HG03457 (cell line): ENCODE data around the gene GTPBP3.
"Not testable (repeated sequence)": the region's sequence is repeated elsewhere in the genome, so short reads cannot be mapped to it uniquely, and the experiment has no call there.

Experiments used
- ATAC-seq: cut with Tn5 transposase; IDR thresholded peaks from one replicate; pipeline ENCODE4 v1.9.1; 2021; ENCODE audit warnings: moderate number of reproducible peaks; ENCODE audit not compliant: unreplicated experiment

The GTPBP3 gene

GRCh38 chr19:17336872-17337674 is at the start of gene GTPBP3:
Gene GTPBP3 (plus strand): TSS chr19:17337553. CDS start chr19:17337612, 59 bp downstream.
- ATAC-seq = peak; percentile 64

- no peak for ATAC-seq
Measured at GRCh38 chr19:17289489-17289888, 47.9 kb upstream of the GTPBP3 start.

DNA sequence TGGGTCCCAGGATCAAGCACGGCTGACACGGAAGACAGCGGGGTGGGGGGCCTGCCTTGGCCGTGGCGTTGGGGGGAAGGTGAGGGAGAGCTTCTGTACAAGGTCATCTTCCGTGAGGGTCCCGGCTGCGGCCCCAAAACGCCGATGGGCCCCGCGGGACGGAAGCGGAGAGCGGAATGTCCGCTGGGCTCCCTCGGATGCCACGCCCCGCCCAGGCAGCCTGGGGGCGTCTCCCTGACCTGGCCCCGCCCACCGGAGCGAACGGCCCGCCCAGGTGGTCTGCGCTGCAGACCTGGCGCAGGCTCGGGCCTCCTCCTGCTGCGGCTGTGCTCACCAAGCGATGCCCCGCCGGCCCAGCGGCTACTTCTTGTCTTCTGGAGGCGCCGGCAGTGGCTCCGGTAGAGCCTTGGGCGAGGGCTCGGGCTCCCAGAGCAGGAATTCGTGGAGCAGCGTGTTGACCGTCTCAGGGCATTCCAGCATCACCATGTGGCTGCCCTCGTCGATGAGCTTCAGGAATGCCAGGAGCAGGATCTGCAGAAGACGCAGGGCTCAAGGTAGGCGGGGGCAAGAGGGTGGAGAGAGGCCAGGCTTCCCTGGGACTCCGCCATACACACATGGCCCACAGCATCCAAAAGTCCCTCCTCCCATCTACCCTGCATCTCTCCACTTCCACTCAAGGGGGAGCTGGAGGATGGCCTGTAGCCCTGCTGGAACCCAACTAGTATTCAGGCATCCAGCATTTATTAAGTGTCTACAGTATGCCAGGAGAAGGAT is 44.9 kb upstream of the GTPBP3 start:
- no peak for ATAC-seq

- ATAC-seq = no peak
Measured at GRCh38 chr19:17293605-17294004, 43.7 kb upstream of the GTPBP3 start.

DNA sequence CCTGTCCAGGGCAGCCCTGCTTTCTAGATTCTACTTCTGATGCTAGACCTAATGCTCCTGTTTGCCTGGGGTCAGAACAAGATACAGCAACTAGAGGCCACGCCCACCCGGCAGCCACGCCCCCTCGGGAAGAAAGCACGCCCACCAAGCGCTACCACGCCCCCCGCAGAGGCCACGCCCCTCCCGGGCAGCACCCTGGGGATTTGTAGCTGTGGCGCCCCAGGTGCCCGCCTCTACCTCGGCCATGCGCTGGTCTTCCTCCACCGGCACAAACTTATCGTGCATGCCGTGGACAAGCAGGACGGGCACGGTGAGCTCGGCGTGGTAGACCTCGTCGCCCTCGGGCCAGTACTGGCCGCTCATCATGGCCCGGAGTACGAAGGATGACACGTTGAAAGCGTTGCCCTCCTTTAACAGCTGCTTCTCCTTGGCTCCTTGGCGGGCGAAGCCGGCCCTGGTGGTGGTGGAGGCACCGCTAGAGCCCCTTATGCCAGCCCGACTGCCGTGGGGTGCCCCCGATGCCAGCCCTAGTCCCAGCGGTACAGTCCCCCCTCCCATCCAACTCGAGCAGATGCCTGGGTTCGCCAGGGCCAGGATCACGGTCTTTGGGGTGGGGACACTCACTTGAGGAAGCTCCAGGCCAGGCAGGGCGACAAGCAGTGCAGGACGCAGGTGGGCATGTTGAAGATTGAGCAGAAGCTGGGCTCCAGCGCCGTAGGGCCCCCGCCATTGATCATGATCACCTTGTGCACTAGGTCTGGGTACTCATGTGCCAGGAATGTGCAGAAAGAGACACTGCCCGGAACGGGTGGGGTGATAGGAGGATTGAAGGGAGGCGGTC is 43.1 kb upstream of the GTPBP3 start:
- no peak for ATAC-seq

DNA sequence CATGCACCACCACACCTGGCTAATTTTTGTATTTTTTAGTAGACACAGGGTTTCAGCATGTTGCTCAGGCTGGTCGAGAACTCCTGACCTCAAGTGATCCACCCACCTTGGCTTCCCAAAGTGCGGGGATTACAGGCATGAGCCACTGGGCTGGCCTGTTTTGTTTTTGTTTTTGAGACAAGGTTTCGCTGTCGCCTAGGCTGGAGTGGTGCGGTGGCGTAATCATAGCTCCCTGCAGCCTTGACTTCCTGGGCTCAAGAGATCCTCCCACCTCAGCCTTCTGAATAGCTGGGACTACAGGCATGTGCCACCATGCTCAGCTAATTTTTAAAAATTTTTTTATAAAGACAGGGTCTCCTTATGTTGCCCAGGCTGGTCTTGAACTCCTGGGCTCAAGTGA is 41.8 kb upstream of the GTPBP3 start:
- not testable (repeated sequence) for ATAC-seq

DNA sequence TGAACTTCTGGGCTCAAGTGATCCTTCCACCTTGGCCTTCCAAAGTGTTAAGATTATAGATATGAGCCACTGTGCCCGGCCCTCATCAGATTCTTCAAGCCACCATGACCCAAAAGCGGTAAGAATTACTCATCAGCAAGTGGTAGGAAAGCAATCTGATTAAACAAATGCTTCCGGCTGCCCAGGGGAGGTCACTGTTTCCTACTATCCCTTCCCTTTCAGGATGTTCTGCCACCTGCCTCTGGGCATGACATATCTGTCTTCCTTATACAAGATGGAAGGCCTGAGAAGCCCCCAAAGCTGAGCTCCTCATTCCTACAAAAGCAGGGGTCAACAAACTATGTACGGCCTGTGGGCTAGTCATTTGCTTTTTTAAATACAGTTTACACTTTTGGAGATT is 41.1 kb upstream of the GTPBP3 start:
- ATAC-seq = no peak

GRCh38 chr19:17296976-17297375 is 40.4 kb upstream of the GTPBP3 start:
- no peak for ATAC-seq

DNA sequence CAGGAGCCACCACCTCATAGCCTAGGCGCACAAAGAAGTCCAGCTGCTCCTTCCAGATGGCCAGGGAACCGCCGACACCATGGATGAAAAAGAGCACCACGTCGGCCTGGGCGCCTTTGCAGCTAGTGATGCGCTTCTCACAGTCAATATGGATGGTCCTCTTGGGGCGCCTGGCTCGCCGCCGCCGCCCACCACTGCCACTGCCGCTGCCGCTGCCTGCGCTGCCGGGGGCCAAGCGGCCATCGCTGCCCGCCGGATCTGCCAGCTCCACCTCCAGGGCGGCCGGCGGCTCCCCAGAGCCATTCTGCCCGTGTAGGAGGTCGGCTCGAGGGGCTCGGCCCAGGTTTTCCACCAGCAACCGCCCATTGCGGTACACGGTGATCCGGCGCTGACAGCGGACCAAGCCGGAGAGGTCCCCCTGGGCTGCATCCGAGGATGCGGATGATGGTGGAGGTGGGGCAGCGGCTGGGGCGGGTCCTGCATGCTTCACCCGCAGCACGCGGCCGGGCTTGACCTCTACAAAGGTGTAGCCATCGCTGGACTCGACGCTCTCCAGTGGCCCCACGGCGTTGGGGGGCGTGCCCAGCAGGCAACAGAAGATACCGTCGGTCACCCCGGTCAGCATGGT is 36.2 kb upstream of the GTPBP3 start:
- no peak for ATAC-seq

- ATAC-seq = no peak
Measured at GRCh38 chr19:17302391-17303166, 34.8 kb upstream of the GTPBP3 start.

GRCh38 chr19:17303167-17303939 is 34.0 kb upstream of the GTPBP3 start, which contains the start of gene ABHD8:
Gene ABHD8 (minus strand): TSS chr19:17303425. CDS start chr19:17301616, 1,809 bp downstream.
- peak; percentile 32 for ATAC-seq

GRCh38 chr19:17303940-17304267 is 33.4 kb upstream of the GTPBP3 start:
- ATAC-seq = no peak

- no peak for ATAC-seq
Measured at GRCh38 chr19:17304386-17305215, 32.8 kb upstream of the GTPBP3 start.

GRCh38 chr19:17305216-17305516 is 32.2 kb upstream of the GTPBP3 start:
- no peak for ATAC-seq

GRCh38 chr19:17305517-17306284 is 31.7 kb upstream of the GTPBP3 start, which contains the start of gene MRPL34:
Gene MRPL34 (plus strand): TSS chr19:17305872. CDS start chr19:17305893, 21 bp downstream.
- peak; percentile 51 for ATAC-seq

- ATAC-seq = no peak
Measured at GRCh38 chr19:17306285-17306714, 31.1 kb upstream of the GTPBP3 start.

DNA sequence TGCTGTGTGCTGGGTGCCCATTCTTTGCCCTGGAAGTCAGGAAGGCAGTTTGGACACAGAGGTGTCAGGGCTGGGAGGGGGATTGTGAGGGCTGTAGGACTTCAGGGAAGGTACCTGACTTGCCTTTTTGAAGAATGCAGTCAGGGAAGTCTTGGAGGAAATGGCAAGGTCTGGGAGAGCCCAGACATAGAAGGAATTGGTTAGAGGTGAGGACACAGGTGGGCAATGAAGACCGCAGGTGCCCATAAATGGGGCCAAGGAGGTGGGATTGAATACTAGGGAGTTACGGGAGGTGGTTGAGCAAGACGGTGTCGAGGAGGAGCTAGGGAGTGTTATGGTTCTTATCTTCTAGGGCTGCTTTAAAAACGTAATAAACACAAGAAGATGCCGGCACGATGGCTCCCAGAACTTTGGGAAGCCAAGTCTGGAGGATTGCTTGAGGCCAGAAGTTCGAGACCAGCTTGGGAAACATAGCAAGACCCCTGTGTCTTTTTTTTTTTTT is 29.4 kb upstream of the GTPBP3 start:
- no peak for ATAC-seq
